KBM-7 (cell line): ENCODE measurements around the gene EPB41L4B.

Source experiments
- DNase-seq: peaks from one replicate; pipeline ENCODE4 v3.0.0-alpha.2; 2015
- in situ Hi-C: fragments of 300-500 bp; cut with MboI; formaldehyde crosslinking; loops from 2 replicates; pipeline ENCODE4 v1.14.3; 2020; ENCODE audit warnings: low sequenced_read_pairs, low pct_unique_long_range_greater_than_20kb, mixed read lengths

EPB41L4B gene

GRCh38 chr9:109276469-109277440 lies 44.1 kb downstream of the EPB41L4B start:
- in situ Hi-C loops: no loop called here
- no peak for DNase-seq

GRCh38 chr9:109274884-109275730 lies 45.8 kb downstream of the EPB41L4B start:
- no peak for DNase-seq
- in situ Hi-C loops: no loop called here

DNA sequence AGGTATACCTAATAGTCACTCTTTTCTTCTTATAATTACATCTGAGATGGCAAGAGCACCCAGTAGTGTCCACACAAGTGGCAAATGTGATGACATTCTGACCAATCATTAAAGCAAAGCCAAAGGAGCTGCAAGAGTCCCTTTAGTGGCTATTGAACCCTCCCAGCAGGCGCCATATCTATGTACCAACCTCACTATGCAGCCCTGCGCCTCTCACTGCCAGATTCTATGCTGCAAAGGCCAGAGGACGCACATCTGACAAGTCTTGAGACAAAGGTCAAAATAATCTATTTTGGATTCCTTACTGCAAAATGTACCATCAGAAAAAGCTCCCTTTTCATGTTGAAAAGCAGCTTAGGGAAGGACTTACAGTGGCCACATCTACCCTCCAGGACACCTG lies 47.0 kb downstream of the EPB41L4B start:
- in situ Hi-C loops: no loop called here
- DNase-seq: no peak

GRCh38 chr9:109272745-109273144 lies 48.1 kb downstream of the EPB41L4B start:
- in situ Hi-C loops: no loop called here
- no peak for DNase-seq

- no peak for DNase-seq
- in situ Hi-C loops: no loop called here
Observed at GRCh38 chr9:109272045-109272444, 48.8 kb downstream of the EPB41L4B start.

GRCh38 chr9:109270971-109271925 lies 49.6 kb downstream of the EPB41L4B start:
- no peak for DNase-seq
- in situ Hi-C loops: no loop called here

DNA sequence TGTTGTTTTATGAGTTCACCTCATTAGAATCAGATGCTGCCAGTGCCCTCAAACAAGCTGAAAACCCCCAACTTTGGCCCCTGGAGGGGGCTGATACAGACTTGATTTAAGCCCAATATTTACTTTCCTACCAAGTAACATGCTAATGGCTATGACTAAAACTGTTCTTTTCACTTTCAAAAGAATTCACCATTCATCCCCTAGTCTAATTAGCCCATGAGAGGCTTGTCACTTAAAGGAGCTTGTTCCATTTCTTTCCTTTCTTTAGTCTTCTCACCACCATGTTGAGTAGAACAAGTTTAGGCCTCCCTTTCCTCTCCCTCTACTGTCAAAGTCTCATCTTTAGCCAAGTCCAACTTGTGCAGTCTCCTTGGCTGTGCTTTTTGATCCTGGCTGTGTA lies 50.4 kb downstream of the EPB41L4B start:
- in situ Hi-C loops: no loop called here
- no peak for DNase-seq

DNA sequence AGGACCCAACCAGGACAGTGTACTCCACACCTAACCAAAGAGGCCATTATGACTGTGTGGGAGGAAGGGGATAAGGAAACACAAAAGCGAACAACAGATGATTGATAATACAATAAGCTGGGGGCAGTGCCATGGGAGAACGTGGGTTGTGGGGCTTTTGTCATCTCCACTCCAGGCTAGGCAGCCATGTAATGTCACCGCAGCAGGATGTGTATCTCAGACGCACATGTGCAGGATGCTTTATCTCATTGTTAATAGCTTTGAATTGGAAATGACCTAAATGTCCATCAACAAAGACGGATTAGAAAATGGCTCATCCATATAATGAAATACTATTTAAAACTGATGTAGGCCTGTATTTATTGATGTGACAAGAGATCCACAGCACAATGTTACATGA lies 51.0 kb downstream of the EPB41L4B start:
- in situ Hi-C loops: no loop called here
- DNase-seq: no peak

DNA sequence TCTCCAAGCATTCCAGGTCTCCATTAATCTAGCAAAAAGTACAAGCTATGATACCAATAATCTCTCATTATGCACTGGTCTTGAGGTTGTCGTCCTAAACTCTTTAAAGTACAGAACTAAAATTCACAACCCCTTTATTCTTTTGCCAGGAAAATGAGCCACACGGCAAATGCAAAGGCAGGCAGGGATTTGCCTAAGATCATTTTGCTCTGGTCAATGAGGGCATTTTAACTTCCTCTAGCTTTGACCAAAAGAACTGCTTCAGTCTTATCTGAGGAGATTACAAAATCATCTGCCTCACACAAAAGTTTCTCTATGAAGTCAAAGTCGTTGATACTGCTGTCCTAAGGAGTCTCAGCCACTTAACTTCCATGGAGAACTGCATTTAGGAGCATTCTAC lies 51.8 kb downstream of the EPB41L4B start:
- no peak for DNase-seq
- in situ Hi-C loops: no loop called here

- DNase-seq: no peak
- in situ Hi-C loops: no loop called here
Observed at GRCh38 chr9:109267555-109267954, 53.3 kb downstream of the EPB41L4B start.

DNA sequence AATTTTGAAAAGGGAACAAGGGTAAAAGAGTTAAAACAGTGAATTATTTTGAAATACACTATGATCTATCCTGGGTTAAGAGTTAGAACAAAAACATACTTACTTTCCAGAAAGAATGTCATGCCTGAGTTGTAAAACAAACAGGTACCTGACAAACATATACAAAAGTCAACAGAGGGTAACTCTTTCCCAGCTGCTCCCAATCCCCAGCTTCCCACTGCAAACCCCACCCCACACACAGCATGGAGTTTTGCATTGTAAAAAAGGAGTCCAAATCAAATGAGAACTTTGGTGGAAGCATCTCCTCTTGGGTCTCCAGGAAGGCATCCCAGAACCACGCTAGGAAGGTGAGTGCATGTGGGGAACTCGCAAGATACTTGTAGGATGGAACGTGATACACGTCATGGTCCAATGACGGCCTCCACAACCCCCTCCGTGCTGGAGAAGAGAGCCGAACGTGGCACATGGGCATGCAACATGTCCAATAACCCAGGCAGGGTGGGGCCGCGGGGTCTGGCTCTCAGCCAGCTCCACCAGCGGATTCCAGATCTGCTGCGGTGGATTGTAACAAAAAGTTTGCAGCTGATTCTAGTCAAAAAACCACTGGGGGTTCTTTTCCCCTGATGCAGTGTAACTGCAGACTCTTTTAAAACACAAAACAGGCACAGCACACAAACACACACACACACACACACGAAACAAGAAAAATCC lies 55.8 kb downstream of the EPB41L4B start:
- DNase-seq: no peak
- in situ Hi-C loops: no loop called here

GRCh38 chr9:109263358-109263757 lies 57.5 kb downstream of the EPB41L4B start:
- in situ Hi-C loops: no loop called here
- DNase-seq: no peak

DNA sequence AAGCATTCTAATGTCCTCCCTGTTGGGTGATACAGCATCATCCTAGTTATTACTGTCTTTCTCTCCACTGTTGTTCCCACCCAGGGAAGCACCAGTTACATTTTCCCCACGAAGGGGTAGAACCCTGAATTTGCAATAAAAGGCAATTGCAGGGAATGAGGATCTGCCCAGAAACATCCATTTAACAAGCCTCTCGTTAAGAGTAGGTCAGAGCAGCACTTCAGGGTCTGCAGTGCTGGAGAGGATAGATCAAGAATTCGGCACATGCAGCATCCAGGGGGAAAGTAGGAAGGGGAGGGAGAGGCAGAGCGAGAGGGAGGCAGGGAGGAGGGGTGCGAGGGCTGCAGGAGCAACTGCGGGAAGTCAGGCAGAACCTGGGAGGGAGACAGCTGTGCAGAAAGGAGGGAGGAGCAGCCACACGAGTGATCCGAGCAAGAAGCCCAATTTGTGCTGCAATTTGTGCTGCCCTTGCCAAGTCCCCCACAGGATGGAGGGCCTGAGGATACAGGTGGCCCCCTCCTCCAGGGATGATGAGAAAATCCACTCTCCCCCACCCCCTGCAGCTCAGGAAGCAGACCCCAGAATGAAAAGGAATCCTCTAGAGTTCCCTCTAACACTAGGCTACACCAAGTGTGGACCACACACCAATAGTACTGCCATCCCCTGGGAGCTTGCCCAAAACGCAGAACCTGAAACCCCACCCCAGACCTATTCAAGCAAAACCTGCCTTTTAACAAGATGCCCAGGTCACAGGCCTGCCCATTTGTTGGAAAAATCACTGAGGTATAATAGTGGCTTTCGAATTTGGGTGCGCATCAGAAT lies 62.2 kb downstream of the EPB41L4B start:
- in situ Hi-C loops: no loop called here
- DNase-seq: no peak

GRCh38 chr9:109256336-109256735 lies 64.5 kb downstream of the EPB41L4B start:
- DNase-seq: no peak
- in situ Hi-C loops: no loop called here

DNA sequence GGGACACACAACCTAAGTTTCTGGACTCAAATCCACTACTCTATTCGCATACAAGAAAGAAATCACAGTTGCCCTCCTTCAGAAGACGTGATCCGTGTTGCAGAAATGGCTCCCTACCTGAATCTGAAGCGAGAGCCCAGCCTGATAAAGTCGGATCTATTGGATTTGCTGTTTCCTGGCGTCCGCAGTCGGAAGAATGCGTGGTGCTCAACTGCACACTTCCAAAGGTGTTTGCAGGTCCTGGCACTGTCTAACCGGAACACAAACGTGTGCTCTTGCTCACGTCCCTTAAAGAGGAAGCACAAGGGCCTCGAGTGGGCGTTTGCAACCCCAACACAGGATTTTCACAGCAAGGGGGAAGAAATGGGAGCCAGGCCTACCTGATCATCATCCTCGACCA lies 65.5 kb downstream of the EPB41L4B start:
- no peak for DNase-seq
- in situ Hi-C loops: no loop called here

- no peak for DNase-seq
- in situ Hi-C loops: no loop called here
Observed at GRCh38 chr9:109254317-109254716, 66.5 kb downstream of the EPB41L4B start.

DNA sequence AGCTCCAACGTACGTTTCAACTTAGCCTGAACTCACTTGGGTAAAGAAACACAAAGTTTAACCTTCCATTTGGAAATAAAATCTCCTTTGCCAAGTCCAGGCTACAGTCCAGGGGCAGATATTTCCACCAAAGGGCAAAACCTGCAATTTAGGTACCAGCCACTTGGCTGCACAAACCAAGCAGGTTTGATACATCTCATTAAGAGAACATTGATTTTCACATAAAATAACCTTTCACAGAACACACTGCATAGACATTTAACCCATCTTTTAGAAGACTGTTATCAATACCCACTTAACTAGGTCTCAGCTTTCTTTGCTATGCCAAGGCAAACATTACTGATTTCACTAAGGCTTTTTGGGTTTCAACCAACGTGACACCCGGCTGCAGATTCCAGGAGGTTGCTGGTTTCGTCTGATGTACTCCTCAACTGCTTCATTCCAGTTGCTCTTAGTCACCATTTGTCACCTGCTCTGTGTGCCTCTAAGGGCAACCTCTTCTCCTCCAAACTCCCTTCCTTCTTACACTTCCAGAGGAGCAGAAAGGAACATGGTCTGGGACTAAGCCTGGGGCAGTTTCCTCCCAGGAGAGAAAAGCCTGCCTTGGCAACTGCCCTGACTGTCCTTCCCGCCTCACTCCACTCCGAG lies 67.1 kb downstream of the EPB41L4B start:
- no peak for DNase-seq
- in situ Hi-C loops: no loop called here
